ENCODE data around the gene SERINC5.

The SERINC5 gene

GRCh38 chr5:80077051-80077714 lies 178.7 kb downstream of the SERINC5 start:
- no peak overlapping the region for H3K4me3 ChIP-seq (ENCODE audit: low read length)
- DNase-seq (ENCODE audit: low read depth), result no peak
- no peak for TF ChIP-seq CTCF (conservative IDR thresholded peaks at IDR 0.05; ENCODE audit: low read depth, low read length)

- no peak for TF ChIP-seq CTCF (conservative IDR thresholded peaks at IDR 0.05; ENCODE audit: low read depth, low read length)
- no peak overlapping the region for H3K4me3 ChIP-seq (ENCODE audit: low read length)
- no peak for DNase-seq (ENCODE audit: low read depth)
Observed at GRCh38 chr5:80076131-80077050, 179.5 kb downstream of the SERINC5 start.

GRCh38 chr5:80072103-80073073 lies 183.5 kb downstream of the SERINC5 start:
- no peak for TF ChIP-seq CTCF (conservative IDR thresholded peaks at IDR 0.05; ENCODE audit: low read depth, low read length)
- no peak for DNase-seq (ENCODE audit: low read depth)

GRCh38 chr5:80071510-80072021 lies 184.3 kb downstream of the SERINC5 start:
- no peak for DNase-seq (ENCODE audit: low read depth)
- no peak for TF ChIP-seq CTCF (conservative IDR thresholded peaks at IDR 0.05; ENCODE audit: low read depth, low read length)
- H3K4me3 ChIP-seq (ENCODE audit: low read length), result no peak overlapping the region

More at GRCh38 chr5:80072103-80073073, 183.5 kb downstream of the SERINC5 start:
- no peak overlapping the region for H3K4me3 ChIP-seq (ENCODE audit: low read length)

GRCh38 chr5:80070338-80071056 lies 185.4 kb downstream of the SERINC5 start:
- DNase-seq (ENCODE audit: low read depth), result no peak
- H3K4me3 ChIP-seq (ENCODE audit: low read length), result no peak overlapping the region
- TF ChIP-seq CTCF (conservative IDR thresholded peaks at IDR 0.05; ENCODE audit: low read depth, low read length), result no peak

GRCh38 chr5:80069918-80070318 lies 185.9 kb downstream of the SERINC5 start:
- no peak for TF ChIP-seq CTCF (conservative IDR thresholded peaks at IDR 0.05; ENCODE audit: low read depth, low read length)
- H3K4me3 ChIP-seq (ENCODE audit: low read length), result no peak overlapping the region
- DNase-seq (ENCODE audit: low read depth), result no peak

All from retinal pigment epithelial cell (primary cell).